Raji (cell line): Measurements from ENCODE around the gene ABCF2.

ENCODE experiments used
- POLR2A ChIP-seq: IDR thresholded peaks from 2 replicates; pipeline ENCODE4 v1.6.1; 2011; ENCODE audit warnings: low read depth, low read length, control low read depth; ENCODE audit not compliant: insufficient read depth

Gene ABCF2

DNA sequence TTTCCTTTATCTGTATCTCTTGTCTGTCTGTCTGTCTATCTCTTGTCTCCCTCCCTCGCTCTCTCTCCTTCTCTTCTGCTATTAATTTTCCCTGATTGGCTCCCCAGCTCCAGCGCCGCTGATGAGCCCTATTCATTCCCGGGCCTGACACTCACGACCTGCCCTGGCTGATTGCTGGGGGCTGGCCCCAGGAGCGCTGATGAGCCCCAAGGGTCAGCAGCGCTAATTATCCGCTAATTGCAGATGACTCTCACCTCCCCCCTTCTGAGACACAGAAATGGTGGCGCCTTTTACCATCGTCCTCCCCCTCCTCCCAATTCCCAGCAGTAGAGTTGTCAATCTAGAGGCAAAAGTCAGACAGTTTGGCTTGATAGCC, 58.2 kb downstream of the ABCF2 start:
- TF ChIP-seq POLR2A: no peak

DNA sequence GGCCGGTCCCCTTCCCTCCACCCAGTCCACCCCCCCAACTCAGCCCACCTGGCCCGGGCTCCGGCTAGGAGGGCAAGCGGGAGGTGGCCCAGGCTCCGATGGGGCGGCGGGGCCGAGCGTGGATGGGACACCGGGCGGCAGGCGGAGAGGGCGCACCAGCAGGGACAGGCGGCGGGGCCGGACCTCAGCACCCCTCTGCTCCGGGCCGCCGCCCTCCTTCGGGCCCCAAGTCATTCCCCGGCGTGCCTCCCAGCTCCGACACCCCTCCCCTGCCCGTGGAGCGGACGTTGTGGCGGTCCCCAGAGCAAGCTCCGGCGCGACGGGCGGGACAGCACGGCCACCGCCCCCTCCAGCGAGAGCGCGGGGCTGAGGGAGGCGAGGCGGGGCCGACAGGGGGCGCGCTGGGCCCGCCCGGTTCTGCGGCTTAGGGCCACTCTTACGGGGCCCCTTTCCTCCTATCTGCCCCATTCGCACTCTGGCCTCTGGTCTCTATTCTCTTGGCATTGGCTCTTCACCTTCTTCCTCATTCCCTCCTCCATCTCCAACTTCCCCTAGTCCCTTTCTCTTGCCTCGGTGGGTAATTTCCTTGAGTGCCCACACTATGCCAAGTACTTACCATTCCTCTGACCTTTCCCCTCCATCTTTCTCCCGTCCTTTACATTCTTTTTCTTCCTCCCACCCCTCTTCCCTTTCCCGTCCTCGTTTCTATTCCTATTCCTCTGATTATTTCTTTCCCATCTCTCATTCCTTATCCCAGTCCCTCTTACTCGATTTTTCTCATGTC, 58.8 kb downstream of the ABCF2 start:
- TF ChIP-seq POLR2A: no peak

DNA sequence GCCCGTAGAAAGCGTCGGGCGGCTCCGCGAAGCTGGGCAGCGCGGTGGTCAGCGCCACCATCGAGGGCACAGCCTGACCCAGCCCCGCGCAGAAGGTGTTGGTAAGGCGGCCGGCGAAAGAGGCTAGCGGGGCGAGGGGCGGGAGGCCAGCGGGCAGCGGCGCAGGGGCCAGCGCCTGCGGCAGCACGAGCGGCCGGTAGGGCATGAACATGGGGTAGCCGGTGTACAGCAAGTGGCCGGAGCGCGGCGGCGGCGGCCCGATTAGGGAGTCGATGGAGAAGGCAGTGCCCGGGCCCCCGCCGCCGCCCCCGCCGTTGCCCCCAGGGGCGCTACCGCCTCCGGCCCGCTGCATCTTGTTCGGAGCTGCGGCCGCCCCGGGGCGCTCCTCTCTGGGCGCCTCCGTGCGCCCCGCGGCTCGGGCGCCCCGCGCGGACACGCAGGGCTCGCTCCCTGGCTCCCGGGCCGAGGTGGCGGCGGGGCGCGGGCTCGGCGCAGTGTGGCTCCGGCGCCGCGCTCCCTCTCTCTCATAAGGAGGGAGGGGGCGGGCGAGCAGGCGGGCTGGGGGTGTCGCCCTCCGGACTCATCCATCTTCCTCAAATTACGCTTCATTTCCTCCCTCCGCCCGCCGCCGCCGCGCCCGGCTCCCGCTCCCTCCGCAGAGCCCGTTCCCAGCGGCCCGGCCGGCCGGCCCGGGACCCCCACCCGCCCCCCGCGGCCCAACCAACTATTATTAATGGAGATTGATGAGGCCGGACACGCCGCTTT, 59.6 kb downstream of the ABCF2 start, which contains the start of gene GBX1:
Gene GBX1 (minus strand): TSS at position 498 of the 765 bp plus-strand sequence. CDS start 146 bp downstream, at position 352.
- no peak for TF ChIP-seq POLR2A

DNA sequence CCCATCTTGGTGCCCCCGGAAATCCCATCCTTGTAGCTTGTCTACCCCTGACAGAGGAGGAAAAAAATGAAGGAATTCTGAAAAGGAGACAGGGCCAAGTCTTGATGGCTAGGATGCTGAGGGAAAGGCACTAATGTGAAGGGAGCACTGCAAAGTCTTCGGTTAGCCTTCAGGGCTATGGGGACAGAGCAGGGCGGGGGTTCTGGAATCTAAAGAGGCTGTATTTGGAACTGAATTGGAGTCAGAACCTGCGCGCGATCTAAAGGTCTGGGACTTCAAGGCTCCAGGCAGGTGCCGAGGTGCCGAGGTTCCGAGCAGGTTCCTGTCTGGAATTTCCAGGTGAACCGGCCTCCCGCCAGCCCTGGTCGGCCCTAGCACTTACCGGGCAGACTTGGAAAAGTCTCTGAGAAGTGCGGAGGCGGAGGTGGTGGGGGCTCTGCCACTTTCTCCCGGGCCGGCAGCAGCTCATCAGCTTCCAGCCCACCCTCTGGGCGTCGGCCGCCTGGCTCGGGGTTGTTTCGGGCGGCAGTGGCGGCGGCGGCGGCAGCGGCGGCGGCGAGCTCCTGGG, 60.3 kb downstream of the ABCF2 start:
- no peak for TF ChIP-seq POLR2A
